Measurements from ENCODE around the gene GIMAP2.
"Not testable (repeated sequence)": the region's sequence is repeated elsewhere in the genome, so short reads cannot be mapped to it uniquely, and the experiment has no call there.

Gene GIMAP2

DNA sequence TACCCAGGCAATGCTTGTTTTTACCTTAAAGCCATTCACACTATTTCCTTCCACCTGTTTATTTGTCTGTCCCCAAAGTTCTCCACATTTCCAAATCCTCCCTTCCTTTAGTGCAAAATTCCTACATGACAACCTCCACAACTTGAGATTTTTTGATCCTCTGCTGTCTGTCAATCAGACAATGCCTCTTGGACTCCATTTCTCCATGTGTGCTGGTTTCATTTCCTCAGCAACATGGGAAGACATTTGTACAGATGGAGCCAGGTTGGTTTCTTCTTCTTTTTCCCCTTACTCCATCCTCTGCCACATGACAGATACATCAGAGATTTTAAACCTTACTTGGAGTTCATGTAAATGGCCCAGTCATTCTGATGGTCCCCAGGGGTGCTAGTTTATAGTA is 19.1 kb upstream of the GIMAP2 start:
- Histone ChIP-seq H3K9me3 (ENCODE audit: severe bottlenecking) (no peaks in the 10 kb centered on the region), H3K36me3 (ENCODE audit: low read depth) (no peaks in the 10 kb centered on the region), H3K4me3 (ENCODE audit: severe bottlenecking) (no peak overlapping the region), H3K27ac (ENCODE audit: poor library complexity, severe bottlenecking) (no peak overlapping the region), H3K4me1 (ENCODE audit: insufficient read depth, poor library complexity, severe bottlenecking) (no peaks in the 10 kb centered on the region), H3K27me3 (ENCODE audit: insufficient read depth, poor library complexity, severe bottlenecking) (no peaks in the 10 kb centered on the region)
- ATAC-seq (ENCODE audit: low read depth) = no peak
- DNase-seq (ENCODE audit: low spot score) = no peak
- no peak for TF ChIP-seq CTCF (IDR thresholded peaks at IDR 0.05; ENCODE audit: poor library complexity, severe bottlenecking)

DNA sequence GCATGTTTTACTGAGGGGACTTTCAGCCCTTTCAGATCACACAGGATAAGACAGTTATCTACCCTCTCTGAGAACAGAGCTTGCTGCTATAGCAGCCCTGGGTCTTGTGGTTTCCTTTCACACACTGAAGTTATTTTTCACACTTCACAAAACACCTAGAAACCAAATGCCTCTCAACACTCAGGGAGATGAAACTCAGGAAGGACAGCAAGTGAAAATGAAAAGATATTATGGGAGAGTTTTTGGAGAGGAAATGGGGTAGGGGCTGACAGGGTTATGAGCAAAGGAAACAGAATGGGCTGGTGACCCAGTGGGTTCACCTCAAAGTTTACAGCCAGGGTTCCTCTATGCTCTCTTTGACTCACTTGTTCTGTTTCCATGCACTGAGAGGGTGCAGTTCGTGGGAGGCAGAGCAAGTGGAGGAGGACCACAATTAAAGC is 17.0 kb upstream of the GIMAP2 start:
- no peaks in the 10 kb centered on the region for H3K4me1 ChIP-seq (ENCODE audit: insufficient read depth, poor library complexity, severe bottlenecking)

GRCh38 chr7:150668977-150669376 is 16.5 kb upstream of the GIMAP2 start:
- ATAC-seq (ENCODE audit: low read depth) (no peak), DNase-seq (ENCODE audit: low spot score) (no peak)
- Histone ChIP-seq H3K27me3 (ENCODE audit: insufficient read depth, poor library complexity, severe bottlenecking) (no peaks in the 10 kb centered on the region), H3K4me3 (ENCODE audit: severe bottlenecking) (no peak overlapping the region), H3K27ac (ENCODE audit: poor library complexity, severe bottlenecking) (no peak overlapping the region), H3K4me1 (ENCODE audit: insufficient read depth, poor library complexity, severe bottlenecking) (no peaks in the 10 kb centered on the region), H3K9me3 (ENCODE audit: severe bottlenecking) (no peaks in the 10 kb centered on the region), H3K36me3 (ENCODE audit: low read depth) (no peaks in the 10 kb centered on the region)
- no peak for TF ChIP-seq CTCF (IDR thresholded peaks at IDR 0.05; ENCODE audit: poor library complexity, severe bottlenecking)

More for the DNA sequence above, 17.0 kb upstream of the GIMAP2 start:
- ATAC-seq (ENCODE audit: low read depth) (no peak), DNase-seq (ENCODE audit: low spot score) (no peak)
- no peaks in the 10 kb centered on the region for H3K9me3 ChIP-seq (ENCODE audit: severe bottlenecking)
- H3K4me3 ChIP-seq (ENCODE audit: severe bottlenecking) = no peak overlapping the region
- no peak overlapping the region for H3K27ac ChIP-seq (ENCODE audit: poor library complexity, severe bottlenecking)
- no peaks in the 10 kb centered on the region for H3K36me3 ChIP-seq (ENCODE audit: low read depth)
- H3K27me3 ChIP-seq (ENCODE audit: insufficient read depth, poor library complexity, severe bottlenecking) = no peaks in the 10 kb centered on the region
- no peak for TF ChIP-seq CTCF (IDR thresholded peaks at IDR 0.05; ENCODE audit: poor library complexity, severe bottlenecking)

GRCh38 chr7:150671798-150672585 is 13.5 kb upstream of the GIMAP2 start:
- not testable (repeated sequence) for H3K4me3 ChIP-seq (ENCODE audit: severe bottlenecking); H3K27ac ChIP-seq (ENCODE audit: poor library complexity, severe bottlenecking); ATAC-seq (ENCODE audit: low read depth); H3K36me3 ChIP-seq (ENCODE audit: low read depth); H3K4me1 ChIP-seq (ENCODE audit: insufficient read depth, poor library complexity, severe bottlenecking); H3K9me3 ChIP-seq (ENCODE audit: severe bottlenecking); H3K27me3 ChIP-seq (ENCODE audit: insufficient read depth, poor library complexity, severe bottlenecking); DNase-seq (ENCODE audit: low spot score)

DNA sequence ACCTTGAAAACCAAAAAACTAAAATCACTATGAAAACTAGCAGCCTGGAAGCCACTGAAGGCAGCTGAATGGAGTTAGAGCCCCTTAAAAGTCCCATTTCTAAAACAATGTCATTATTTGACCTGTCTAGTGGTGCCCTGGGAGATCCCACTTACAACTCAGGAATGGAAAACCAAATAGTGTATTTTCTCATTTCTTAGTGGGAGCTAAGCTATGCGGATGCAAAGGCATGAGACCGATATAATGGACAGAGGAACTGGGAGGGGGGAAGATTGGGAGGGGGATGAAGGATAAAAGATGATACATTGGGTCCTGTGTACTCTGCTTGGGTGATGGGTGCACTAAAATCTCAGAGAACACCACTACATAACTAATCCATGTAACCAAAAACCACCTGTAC is 9.8 kb upstream of the GIMAP2 start:
- no peaks in the 10 kb centered on the region for H3K4me1 ChIP-seq (ENCODE audit: insufficient read depth, poor library complexity, severe bottlenecking)
- TF ChIP-seq CTCF (IDR thresholded peaks at IDR 0.05; ENCODE audit: poor library complexity, severe bottlenecking) = no peak
- no peak overlapping the region for H3K4me3 ChIP-seq (ENCODE audit: severe bottlenecking)
- no peaks in the 10 kb centered on the region for H3K9me3 ChIP-seq (ENCODE audit: severe bottlenecking)
- H3K36me3 ChIP-seq (ENCODE audit: low read depth) = no peaks in the 10 kb centered on the region
- ATAC-seq (ENCODE audit: low read depth) = no peak
- no peaks in the 10 kb centered on the region for H3K27me3 ChIP-seq (ENCODE audit: insufficient read depth, poor library complexity, severe bottlenecking)
- no peak overlapping the region for H3K27ac ChIP-seq (ENCODE audit: poor library complexity, severe bottlenecking)
- no peak for DNase-seq (ENCODE audit: low spot score)

DNA sequence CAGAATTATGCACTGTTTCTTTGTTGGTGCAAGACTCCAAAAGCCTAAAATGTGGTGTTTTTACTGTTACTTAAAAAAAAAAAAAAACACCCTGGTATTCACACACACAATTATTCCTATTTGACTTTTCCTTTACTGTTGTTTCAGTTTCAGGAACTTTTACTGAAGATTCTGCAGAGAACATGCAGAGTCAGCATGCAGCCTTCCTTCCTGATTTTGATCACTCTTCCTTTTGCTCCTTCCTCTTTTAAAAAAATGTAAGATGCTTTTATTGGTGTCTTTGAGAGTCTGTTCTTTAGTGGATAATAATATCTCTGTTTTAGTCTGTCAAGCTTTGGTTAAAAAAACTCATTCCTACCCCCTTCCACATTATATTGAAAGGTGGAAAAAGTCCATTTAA is 9.2 kb upstream of the GIMAP2 start:
- H3K9me3 ChIP-seq (ENCODE audit: severe bottlenecking); H3K36me3 ChIP-seq (ENCODE audit: low read depth); ATAC-seq (ENCODE audit: low read depth); H3K4me3 ChIP-seq (ENCODE audit: severe bottlenecking); H3K27me3 ChIP-seq (ENCODE audit: insufficient read depth, poor library complexity, severe bottlenecking); H3K27ac ChIP-seq (ENCODE audit: poor library complexity, severe bottlenecking); DNase-seq (ENCODE audit: low spot score); H3K4me1 ChIP-seq (ENCODE audit: insufficient read depth, poor library complexity, severe bottlenecking): not testable (repeated sequence)

GRCh38 chr7:150676854-150677253 is 8.7 kb upstream of the GIMAP2 start:
- not testable (repeated sequence) for H3K4me3 ChIP-seq (ENCODE audit: severe bottlenecking); H3K9me3 ChIP-seq (ENCODE audit: severe bottlenecking); DNase-seq (ENCODE audit: low spot score); ATAC-seq (ENCODE audit: low read depth); H3K27me3 ChIP-seq (ENCODE audit: insufficient read depth, poor library complexity, severe bottlenecking); H3K36me3 ChIP-seq (ENCODE audit: low read depth); H3K4me1 ChIP-seq (ENCODE audit: insufficient read depth, poor library complexity, severe bottlenecking); H3K27ac ChIP-seq (ENCODE audit: poor library complexity, severe bottlenecking)

GRCh38 chr7:150678601-150679000 is 6.9 kb upstream of the GIMAP2 start:
- not testable (repeated sequence) for H3K27ac ChIP-seq (ENCODE audit: poor library complexity, severe bottlenecking); H3K9me3 ChIP-seq (ENCODE audit: severe bottlenecking); H3K4me1 ChIP-seq (ENCODE audit: insufficient read depth, poor library complexity, severe bottlenecking); H3K36me3 ChIP-seq (ENCODE audit: low read depth); DNase-seq (ENCODE audit: low spot score); ATAC-seq (ENCODE audit: low read depth); H3K4me3 ChIP-seq (ENCODE audit: severe bottlenecking); H3K27me3 ChIP-seq (ENCODE audit: insufficient read depth, poor library complexity, severe bottlenecking)

Data from RWPE2 (cell line).